SK-N-SH treated with all-trans-retinoic acid at 6 μM for 48 hours (cell line): Measurements from ENCODE around the gene SNX11.

Experiments used
- PATZ1 ChIP-seq: fragments of 250-450 bp; sonication (Bioruptor Pico); IDR thresholded peaks from 2 replicates; pipeline ENCODE4 v1.8.0; 2020; ENCODE audit warnings: mild to moderate bottlenecking, moderate library complexity, borderline replicate concordance
- ZFP3 ChIP-seq: fragments of 250-450 bp; sonication (Bioruptor Pico); IDR thresholded peaks from 2 replicates; pipeline ENCODE4 v1.5.0; 2020; ENCODE audit warnings: mild to moderate bottlenecking, moderate library complexity
- ZNF565 ChIP-seq: fragments of 450-650 bp; formaldehyde crosslinking; conservative IDR thresholded peaks from 2 replicates; pipeline ENCODE4 v1.5.0; 2020; ENCODE audit warnings: low read depth, mild to moderate bottlenecking, moderate library complexity
- ZNF70 ChIP-seq: fragments of 450-650 bp; formaldehyde crosslinking; IDR thresholded peaks from 2 replicates; pipeline ENCODE4 v1.5.0; 2020; ENCODE audit warnings: mild to moderate bottlenecking, moderate library complexity
- ZNF8 ChIP-seq: fragments of 450-650 bp; formaldehyde crosslinking; IDR thresholded peaks from 2 replicates; pipeline ENCODE4 v1.5.0; 2020; ENCODE audit warnings: mild to moderate bottlenecking, moderate library complexity

- TF ChIP-seq PATZ1 (CRISPR knock-in tag) (no peak), ZNF8 (peak; percentile 100), ZFP3 (CRISPR knock-in tag) (peak; percentile 77), ZNF565 (CRISPR knock-in tag) (no peak), ZNF70 (no peak)
These were observed 6.4 kb upstream of the SNX11 start, which contains the start of gene CBX1 for GRCh38 chr17:48101012-48101720.
